Measurements from ENCODE around the gene ERCC3.
"Not testable (repeated sequence)": the region's sequence is repeated elsewhere in the genome, so short reads cannot be mapped to it uniquely, and the experiment has no call there.

The ERCC3 gene

GRCh38 chr2:127278959-127279358 lies 15.0 kb downstream of the ERCC3 start:
- no peak for DNase-seq (ENCODE audit: low read depth)

- DNase-seq (ENCODE audit: low read depth), result no peak
Observed at GRCh38 chr2:127277028-127277427, 16.9 kb downstream of the ERCC3 start.

DNA sequence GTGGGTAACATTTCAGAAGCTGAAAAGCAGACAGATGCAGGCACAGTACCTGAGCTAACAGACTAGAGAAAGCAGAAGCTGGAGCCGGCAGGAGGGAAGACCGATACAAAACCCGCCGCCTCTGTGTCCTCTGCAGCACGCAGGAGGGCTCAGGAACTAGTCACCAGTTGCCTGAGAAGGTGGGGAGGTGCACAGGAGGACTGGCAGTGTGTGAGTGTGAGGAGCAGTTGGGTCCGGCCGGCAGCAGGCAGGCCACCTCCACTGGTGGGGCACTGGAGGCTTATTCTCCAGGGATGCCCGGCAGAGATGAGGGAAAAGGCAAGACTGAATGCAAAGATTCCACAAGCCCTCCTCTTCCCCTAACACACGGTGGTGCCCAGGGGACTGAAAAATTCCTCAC lies 18.2 kb downstream of the ERCC3 start:
- no peak for DNase-seq (ENCODE audit: low read depth)

DNA sequence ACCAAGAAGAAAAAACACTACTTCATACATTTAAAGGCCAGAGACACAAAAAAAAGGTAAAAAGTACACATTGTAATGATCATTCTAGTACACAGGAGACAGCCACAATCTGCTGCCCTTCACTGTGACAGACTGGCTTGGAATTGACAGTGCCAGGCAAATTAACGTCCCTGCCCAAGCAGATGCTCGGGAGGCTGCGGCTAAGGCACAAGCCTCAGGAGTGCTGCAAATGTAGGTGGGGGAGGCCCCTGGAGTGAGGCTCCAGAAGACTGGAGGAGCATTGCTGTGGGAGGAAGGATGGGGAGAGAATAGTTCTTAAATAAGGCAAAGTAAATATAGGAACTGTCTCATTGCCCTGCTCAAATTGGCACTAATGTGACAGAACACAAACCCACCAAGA lies 18.6 kb downstream of the ERCC3 start:
- no peak for DNase-seq (ENCODE audit: low read depth)

GRCh38 chr2:127270663-127271062 lies 23.3 kb downstream of the ERCC3 start:
- DNase-seq (ENCODE audit: low read depth), result no peak

DNA sequence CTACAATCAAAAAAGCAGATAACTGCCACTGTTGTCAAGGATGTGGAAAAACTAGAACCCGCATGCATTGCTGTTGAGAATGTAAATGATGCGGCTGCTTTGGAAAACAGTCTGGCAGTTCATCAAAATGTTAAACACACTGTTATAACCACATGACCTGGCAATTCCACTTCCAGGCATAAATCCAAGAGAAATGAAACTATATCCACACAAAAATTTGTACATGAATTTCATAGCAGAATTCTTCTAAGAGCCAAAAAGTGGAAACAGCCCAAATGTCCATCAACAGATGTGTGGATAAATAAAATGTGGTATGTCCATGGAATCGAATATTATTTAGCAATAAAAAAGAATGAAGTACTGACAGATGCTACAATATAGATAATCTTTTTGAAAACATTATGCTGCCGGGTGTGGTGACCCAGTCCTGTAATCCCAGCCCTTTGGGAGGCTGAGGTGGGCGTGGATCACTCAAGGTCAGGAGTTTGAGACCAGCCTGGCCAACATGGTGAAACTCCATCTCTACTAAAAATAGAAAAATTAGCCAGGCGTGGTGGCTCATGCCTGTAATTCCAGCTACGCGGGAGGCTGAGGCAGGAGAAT lies 32.0 kb downstream of the ERCC3 start:
- peak; percentile 32 for DNase-seq (ENCODE audit: low read depth)

- DNase-seq (ENCODE audit: low read depth), result no peak
Observed at GRCh38 chr2:127259355-127259754, 34.6 kb downstream of the ERCC3 start.

- no peak for DNase-seq (ENCODE audit: low read depth)
Observed at GRCh38 chr2:127256866-127257265, 37.1 kb downstream of the ERCC3 start.

DNA sequence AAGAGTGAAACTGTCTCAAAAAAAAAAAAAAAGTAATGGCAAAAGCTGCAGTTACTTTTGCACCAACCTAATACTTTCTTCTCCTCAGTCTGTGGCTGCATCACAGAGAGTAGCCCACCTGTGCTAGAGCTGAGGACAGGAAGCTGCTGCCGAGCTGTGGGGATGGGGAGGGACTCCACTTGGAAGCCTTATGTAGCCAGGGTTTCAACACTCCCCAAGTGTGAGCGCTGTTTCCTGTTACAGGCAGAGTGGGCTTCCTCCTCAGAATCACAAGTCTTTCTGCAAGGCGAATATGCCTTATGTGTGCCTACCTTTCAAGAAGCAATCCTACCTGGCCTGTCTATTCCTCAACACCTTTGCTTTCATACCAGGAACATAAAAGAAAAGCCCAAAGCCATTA lies 37.6 kb downstream of the ERCC3 start:
- no peak for DNase-seq (ENCODE audit: low read depth)

DNA sequence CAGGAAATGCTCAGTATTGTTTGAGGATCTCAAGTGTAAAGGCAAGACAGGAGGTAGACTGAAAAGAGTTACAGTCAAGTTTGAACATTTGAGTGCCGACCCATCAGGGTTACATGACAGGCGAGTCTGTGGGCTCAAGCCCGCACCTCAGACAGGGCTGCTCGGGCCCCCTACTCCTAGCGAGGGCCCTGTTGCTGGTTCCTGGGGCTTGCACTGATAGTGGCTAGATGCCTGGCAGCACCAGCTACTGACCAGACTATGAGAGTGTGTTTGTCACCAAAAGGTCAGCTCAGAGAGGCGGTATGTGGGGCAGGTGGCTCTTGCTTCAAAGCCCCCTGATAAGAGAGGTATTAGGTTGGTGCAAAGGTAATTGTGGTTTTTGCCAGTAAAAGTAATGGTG lies 38.2 kb downstream of the ERCC3 start:
- no peak for DNase-seq (ENCODE audit: low read depth)

DNA sequence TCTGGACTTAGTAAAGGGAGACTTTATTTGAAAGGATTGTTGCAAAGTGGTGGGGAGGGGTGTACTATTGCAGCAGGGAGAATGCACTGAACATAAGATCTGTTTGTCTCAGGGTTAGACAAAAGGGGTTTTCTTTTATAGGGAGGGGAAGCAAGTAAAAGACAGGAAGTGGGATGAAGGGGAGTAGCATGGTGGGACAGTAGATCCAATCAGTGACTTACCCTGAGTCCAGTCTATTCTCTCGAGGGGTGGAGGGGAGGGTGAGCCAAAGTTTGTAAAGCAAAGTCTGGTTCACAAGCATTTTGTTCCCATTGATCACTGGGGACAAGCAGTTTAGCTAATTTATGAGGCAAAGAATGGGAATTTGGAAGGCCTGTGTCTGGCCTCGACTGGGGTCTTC lies 38.8 kb downstream of the ERCC3 start:
- no peak for DNase-seq (ENCODE audit: low read depth)

DNA sequence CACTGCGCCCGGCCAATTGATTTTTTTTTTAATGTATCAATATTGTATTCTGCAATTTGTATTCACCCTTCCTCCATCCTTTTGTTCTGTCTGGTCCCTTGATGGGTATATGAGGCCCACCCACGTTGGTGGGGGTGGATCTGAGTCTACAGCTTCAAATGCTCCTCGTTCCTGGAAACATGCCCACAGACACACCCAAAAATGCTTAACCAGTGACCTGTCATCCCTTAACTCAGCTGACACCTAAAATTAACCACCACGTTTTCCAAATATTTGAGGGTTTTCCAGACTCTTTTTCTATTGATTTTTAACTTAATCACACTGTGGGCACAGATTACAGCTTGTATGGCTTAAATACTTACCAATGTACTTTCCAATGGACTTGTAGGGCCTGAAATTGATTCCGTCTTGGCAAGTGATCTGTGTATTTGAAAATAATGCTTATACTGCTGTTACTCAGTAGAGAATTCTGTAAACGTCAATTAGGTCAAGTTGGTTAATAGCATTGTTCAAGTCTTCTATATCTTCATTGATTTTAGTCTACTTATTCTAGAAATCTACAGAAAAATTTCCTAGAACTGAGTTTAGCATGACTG lies 39.5 kb downstream of the ERCC3 start:
- DNase-seq (ENCODE audit: low read depth), result no peak

- DNase-seq (ENCODE audit: low read depth), result not testable (repeated sequence)
Observed at GRCh38 chr2:127241184-127241583, 52.8 kb downstream of the ERCC3 start.

- no peak for DNase-seq (ENCODE audit: low read depth)
Observed at GRCh38 chr2:127239395-127239794, 54.5 kb downstream of the ERCC3 start.

DNA sequence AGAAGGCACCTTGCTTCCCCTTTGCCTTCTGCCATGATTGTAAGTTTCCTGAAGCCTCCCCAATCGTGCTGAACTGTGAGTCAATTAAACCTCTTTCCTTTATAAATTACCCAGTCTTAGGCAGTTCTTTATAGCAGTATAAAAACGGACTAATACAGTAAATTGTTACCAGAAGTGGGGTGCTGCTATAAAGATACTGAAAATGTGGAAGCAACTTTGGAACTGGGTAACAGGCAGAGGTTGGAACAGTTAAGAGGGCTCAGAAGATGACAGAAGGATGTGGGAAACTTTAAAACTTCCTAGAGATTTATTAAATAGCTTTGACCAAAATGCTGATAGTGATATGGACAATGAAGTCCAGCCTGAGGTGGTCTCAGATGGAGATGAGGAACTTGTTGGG lies 56.2 kb downstream of the ERCC3 start:
- DNase-seq (ENCODE audit: low read depth), result not testable (repeated sequence)

DNA sequence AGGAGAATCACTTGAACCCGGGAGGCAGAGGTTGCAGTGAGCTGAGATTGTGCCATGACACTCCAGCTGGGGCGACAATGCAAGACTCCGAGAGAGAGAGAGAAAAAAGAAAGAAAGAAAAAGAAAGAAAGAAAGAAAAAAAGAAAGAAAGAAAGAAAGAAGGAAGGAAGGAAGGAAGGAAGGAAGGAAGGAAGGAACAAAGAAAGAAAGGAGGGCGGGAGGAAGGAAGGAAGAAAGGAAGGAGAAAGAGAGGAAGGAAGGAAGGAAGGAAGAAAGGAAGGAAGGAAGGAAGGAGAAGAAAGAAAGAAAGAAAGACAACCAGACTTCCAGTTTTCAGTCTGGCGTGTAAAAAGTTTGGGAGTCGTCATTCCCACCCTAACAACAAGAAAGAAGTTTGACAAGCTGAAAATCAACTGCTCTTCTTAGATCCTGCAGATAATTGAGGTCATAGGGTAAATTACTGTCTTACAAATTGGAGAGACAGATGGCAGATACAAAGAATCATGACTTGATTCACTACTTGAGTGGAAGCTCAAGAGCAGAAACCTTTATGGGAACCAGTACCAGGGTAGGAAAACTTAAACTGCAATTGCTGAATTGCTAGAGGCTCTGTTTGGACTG lies 58.8 kb downstream of the ERCC3 start:
- no peak for DNase-seq (ENCODE audit: low read depth)

GRCh38 chr2:127233710-127234109 lies 60.2 kb downstream of the ERCC3 start:
- no peak for DNase-seq (ENCODE audit: low read depth)

DNA sequence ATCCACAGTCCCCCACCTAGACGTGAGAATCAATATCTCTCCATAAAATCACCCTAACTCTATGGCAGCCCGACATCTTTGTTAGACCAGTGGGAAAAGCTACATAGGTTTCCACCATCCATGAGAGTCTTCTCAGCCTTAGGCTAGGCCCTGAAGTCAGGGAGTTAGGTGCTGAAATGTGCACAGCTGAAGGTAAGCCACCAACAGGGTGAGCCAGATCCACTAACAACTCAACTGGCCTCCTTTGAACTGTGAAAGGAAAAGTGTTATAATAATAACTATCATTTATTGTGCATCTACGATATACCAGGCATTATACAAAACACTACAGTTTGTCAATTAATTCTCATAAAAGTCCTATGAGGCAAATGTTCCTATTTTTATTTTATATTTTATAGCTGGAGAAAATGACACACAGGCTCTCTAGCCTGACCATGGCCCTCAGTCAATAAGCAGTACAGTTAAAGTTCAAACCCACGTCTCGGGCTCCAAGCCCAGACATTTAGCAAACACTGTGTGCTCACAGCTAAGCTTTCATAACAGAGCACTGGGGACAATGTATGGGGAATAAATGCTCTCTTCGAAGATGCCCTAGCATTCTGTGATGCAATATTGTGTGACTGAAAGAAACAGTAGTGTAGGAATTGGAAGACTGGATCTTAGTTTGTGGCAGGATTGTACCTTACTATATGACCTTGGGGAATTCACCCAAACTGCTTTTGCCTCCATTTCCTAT lies 62.6 kb downstream of the ERCC3 start:
- peak; percentile 20 for DNase-seq (ENCODE audit: low read depth)

- no peak for DNase-seq (ENCODE audit: low read depth)
Observed at GRCh38 chr2:127229555-127229954, 64.4 kb downstream of the ERCC3 start.

GRCh38 chr2:127228102-127228501 lies 65.8 kb downstream of the ERCC3 start:
- no peak for DNase-seq (ENCODE audit: low read depth)

DNA sequence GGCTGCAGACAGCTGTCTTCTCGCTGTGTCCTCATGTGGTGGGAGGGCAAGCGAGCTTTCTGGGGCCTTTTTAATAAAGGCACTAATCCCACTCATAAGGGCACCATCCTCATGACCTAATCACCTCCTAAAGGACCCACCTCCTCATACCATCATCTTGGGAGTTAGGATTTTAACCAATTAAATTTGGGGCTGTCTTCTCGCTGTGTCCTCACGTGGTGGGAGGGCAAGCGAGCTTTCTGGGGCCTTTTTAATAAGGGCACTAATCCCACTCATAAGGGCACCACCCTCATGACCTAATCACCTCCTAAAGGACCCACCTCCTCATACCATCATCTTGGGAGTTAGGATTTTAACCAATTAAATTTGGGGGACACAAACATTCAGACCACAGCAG lies 66.7 kb downstream of the ERCC3 start:
- DNase-seq (ENCODE audit: low read depth), result not testable (repeated sequence)

DNA sequence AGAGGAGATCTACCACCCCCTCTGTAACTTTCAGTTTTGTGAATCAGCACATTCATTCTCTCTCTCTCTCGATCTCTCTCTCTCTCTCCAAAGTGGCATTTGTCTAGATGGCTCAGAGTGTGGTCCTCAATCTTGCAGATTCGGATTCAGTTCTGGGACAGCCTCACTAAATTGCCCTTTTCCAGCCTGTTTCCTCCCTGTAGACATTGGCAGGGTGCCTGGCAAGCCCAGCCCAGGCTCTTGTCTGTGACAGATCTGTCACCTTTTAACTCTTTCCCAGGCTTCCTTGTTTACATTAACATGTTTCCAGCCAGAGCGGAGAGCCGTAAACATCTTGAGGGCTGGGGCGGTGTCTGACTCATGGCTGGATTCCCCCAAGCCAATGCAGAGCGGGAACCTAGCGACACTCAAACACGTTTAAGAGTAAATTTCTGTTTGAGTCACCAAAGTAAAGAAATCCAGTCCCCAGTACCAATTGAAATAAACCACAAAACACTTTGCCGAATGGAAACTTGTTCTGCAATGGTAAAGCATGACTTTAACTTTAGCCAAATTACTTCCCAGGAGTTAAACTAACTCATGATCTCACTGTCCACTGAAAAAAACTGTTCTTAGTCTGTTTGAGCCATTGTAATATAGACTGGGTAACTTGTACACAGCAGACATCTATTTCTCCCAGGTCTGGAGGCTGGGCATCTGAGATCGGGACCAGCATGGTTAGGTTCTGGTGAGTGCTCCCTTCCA lies 67.3 kb downstream of the ERCC3 start:
- DNase-seq (ENCODE audit: low read depth), result peak; percentile 2
